Heart left ventricle (tissue), 13 donors: ENCODE measurements around the gene CDH23.

Experiments
- POLR2A ChIP-seq, 2 donors: fragments of 450-650 bp; IDR thresholded peaks; one replicate each; pipeline ENCODE4 v1.6.1; 2017; ENCODE audit warnings: antibody characterized with exemption in 2 of 2, mild to moderate bottlenecking in 2 of 2, moderate library complexity in 2 of 2
- TF ChIP-seq, protein P1 (sequence below), 12 donors: fragments of 200-600 bp; sonication (generic) in 4 of 12; IDR thresholded peaks; one replicate each; pipeline versions ENCODE4 v1.5.0 to v1.8.0; 2018 to 2022; ENCODE audit warnings: antibody characterized with exemption in 12 of 12, mild to moderate bottlenecking in 5 of 12
- donor health status: ischemic (EF 13 %, LVEDD 7.1; RV severe dilation, severe dysfunction).
- donor health status: DM: no; HTN: yes; CAD: no.
- donor health status: DM: no; HTN: no; CAD: no.
- donor health status: ischemic (EF 25% LVEDD 6.9; RV normal size, moderate dysfunction).
- donor health status: ischemic (EF 25% LVEDD 5.7; RV mildly dilated, moderate dysfunction).
- donor health status: ischemic (EF 35%, LVEDD 5.7; RV mildly dilated, moderate dysfunction).
- donor health status: nonischemic (EF 11% LVEDD 7.7; RV severe dilation, severe dysfunction).
- donor health status: DM: yes; HTN: yes; CAD: no.
- donor health status: PGD.
- donor health status: ischemic (EF 29% LVEDD 5.4; RV normal size, mild dysfunction).
- donor health status: nonischemic (EF 23%, LVEDD 6.1; RV moderate dilation, normal function).

DNA sequence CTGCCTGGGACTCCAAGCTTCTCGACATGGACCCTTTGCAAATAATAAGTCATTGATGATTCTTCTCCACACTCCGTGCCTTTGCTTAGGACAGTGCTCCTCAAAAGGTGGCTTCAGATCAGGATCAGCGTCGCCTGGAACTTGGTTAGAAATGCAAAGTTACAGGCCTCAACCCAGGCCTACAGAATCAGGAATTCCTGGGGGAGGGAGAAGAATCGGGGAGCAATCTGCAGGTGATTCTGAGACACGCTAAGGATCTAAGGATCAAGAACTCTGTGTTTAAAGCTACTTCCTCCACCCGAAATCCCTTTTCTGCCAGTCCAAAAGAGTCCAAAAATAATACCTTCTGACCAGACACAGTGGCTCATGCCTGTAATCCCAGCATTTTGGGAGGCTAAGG is 244.7 kb downstream of the CDH23 start:
- TF ChIP-seq, protein P1, sequence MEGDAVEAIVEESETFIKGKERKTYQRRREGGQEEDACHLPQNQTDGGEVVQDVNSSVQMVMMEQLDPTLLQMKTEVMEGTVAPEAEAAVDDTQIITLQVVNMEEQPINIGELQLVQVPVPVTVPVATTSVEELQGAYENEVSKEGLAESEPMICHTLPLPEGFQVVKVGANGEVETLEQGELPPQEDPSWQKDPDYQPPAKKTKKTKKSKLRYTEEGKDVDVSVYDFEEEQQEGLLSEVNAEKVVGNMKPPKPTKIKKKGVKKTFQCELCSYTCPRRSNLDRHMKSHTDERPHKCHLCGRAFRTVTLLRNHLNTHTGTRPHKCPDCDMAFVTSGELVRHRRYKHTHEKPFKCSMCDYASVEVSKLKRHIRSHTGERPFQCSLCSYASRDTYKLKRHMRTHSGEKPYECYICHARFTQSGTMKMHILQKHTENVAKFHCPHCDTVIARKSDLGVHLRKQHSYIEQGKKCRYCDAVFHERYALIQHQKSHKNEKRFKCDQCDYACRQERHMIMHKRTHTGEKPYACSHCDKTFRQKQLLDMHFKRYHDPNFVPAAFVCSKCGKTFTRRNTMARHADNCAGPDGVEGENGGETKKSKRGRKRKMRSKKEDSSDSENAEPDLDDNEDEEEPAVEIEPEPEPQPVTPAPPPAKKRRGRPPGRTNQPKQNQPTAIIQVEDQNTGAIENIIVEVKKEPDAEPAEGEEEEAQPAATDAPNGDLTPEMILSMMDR (IDR thresholded peaks at IDR 0.05): no peak
- TF ChIP-seq POLR2A (IDR thresholded peaks at IDR 0.05): no peak
